K562 (cell line): ENCODE results near the gene TRIP6. TPM values are rescaled to one million over a fixed set of nuclear protein-coding genes. Genes with fewer than 3 reads are reported as not detected.

Experiments used
- CCAR2 ChIP-seq: fragments of 200-400 bp; formaldehyde crosslinking; IDR thresholded peaks from 2 replicates; pipeline ENCODE4 v1.6.1; 2017; ENCODE audit warnings: mild to moderate bottlenecking, low read depth, low read length
- FOXA3 ChIP-seq, 2 experiments: fragments of 450-650 bp in 1 of 2; sonication (generic) in 1 of 2; formaldehyde crosslinking; IDR thresholded peaks in 1 of 2; conservative IDR thresholded peaks in 1 of 2; 2 replicates each; pipeline versions ENCODE4 v1.4.0 to v1.8.0; 2020 to 2022; ENCODE audit warnings: mild to moderate bottlenecking in 2 of 2, missing genetic modification reagents in 1 of 2
- HDAC2 ChIP-seq: fragments of 450-650 bp; IDR thresholded peaks from 2 replicates; pipeline ENCODE4 v1.6.1; 2016; ENCODE audit warnings: mild to moderate bottlenecking
- HSF4 ChIP-seq: fragments of 250-450 bp; sonication (Bioruptor Pico); IDR thresholded peaks from 2 replicates; pipeline ENCODE4 v2.1.2; 2022; ENCODE audit warnings: mild to moderate bottlenecking, moderate library complexity, borderline replicate concordance
- KLF13 ChIP-seq: fragments of 450-650 bp; IDR thresholded peaks from 2 replicates; pipeline ENCODE4 v1.6.1; 2016; ENCODE audit warnings: missing genetic modification characterization, low read depth, mild to moderate bottlenecking, missing compliant biosample characterization, moderate library complexity, borderline replicate concordance
- KLF6 ChIP-seq: fragments of 250-450 bp; sonication (Bioruptor Pico); IDR thresholded peaks from 2 replicates; pipeline ENCODE4 v1.4.0; 2020; ENCODE audit warnings: mild to moderate bottlenecking, moderate library complexity, borderline replicate concordance
- MCM2 ChIP-seq: fragments of 450-650 bp; IDR thresholded peaks from 2 replicates; pipeline ENCODE4 v1.6.1; 2017; ENCODE audit warnings: low read depth, mild to moderate bottlenecking
- NBN ChIP-seq: fragments of 450-650 bp; IDR thresholded peaks from 2 replicates; pipeline ENCODE4 v1.6.1; 2016; ENCODE audit warnings: low read depth, mild to moderate bottlenecking
- NR2C2 ChIP-seq, 2 experiments: fragments of 200-800 bp in 1 of 2; sonication (Bioruptor generic) in 1 of 2; sonication (generic) in 1 of 2; formaldehyde crosslinking in 1 of 2; IDR thresholded peaks; 2 replicates each; pipeline versions ENCODE4 v1.6.1 to v1.8.0; 2016 to 2022; ENCODE audit warnings: mild to moderate bottlenecking in 1 of 2, missing compliant biosample characterization in 1 of 2, missing genetic modification characterization in 1 of 2, missing genetic modification reagents in 1 of 2
- NRF1 ChIP-seq, 2 experiments: fragments of 450-650 bp; IDR thresholded peaks in 1 of 2; conservative IDR thresholded peaks in 1 of 2; 2 replicates each; pipeline ENCODE4 v1.6.1; 2014; ENCODE audit warnings: mild to moderate bottlenecking in 2 of 2
- SRSF7 ChIP-seq: fragments of 200-400 bp; formaldehyde crosslinking; optimal IDR thresholded peaks from 2 replicates; pipeline ENCODE3; 2017; ENCODE audit warnings: mild to moderate bottlenecking, low read depth, low read length
- ZNF354B ChIP-seq: fragments of 250-450 bp; sonication (Bioruptor Pico); IDR thresholded peaks from 2 replicates; pipeline ENCODE4 v1.4.0; 2020
- polyA plus RNA-seq, 8 experiments: library from polyadenylated mRNA; depleted of rRNA in 4 of 8; stranded (reverse) in 5 of 8; unstranded in 3 of 8; fragments of >200 nt; fragmentation: Nextera tagmentation in 2 of 8; fragmentation: Illumina TruSeq in 1 of 8; extraction: Ambion mirVana in 2 of 8; extraction: Trizol in 1 of 8; gene quantifications; 2 replicates each; pipeline versions ENCODE4 v1.2.1 to v1.2.3, GENCODE V29; 2011 to 2014; ENCODE audit warnings: inconsistent platforms in 1 of 8, missing spikeins in 1 of 8
- total RNA-seq, 7 experiments: library from RNA; depleted of rRNA in 6 of 7; stranded (reverse); fragments of >200 nt in 6 of 7; fragmentation: Illumina TruSeq in 2 of 7; extraction: Trizol in 2 of 7; gene quantifications; 2 replicates each; pipeline versions ENCODE4 v1.2.1 to v1.2.3, GENCODE V29; 2011 to 2021; ENCODE audit warnings: low replicate concordance in 1 of 7
- TF ChIP-seq, protein P1 (sequence below): fragments of 450-650 bp; IDR thresholded peaks from 2 replicates; pipeline ENCODE4 v1.6.1; 2016; ENCODE audit warnings: mild to moderate bottlenecking, moderate library complexity
- TF ChIP-seq, protein P2 (sequence below): fragments of 450-650 bp; formaldehyde crosslinking; IDR thresholded peaks from 2 replicates; pipeline ENCODE4 v1.4.0; 2022; ENCODE audit warnings: missing genetic modification characterization

The TRIP6 gene
- total and polyA plus RNA-seq, 9 of the 15 experiments (the other 6 are each of a cell fraction or from before 2014, with no cell fraction given), result 5.9 to 141 (median 54.0) TPM

DNA sequence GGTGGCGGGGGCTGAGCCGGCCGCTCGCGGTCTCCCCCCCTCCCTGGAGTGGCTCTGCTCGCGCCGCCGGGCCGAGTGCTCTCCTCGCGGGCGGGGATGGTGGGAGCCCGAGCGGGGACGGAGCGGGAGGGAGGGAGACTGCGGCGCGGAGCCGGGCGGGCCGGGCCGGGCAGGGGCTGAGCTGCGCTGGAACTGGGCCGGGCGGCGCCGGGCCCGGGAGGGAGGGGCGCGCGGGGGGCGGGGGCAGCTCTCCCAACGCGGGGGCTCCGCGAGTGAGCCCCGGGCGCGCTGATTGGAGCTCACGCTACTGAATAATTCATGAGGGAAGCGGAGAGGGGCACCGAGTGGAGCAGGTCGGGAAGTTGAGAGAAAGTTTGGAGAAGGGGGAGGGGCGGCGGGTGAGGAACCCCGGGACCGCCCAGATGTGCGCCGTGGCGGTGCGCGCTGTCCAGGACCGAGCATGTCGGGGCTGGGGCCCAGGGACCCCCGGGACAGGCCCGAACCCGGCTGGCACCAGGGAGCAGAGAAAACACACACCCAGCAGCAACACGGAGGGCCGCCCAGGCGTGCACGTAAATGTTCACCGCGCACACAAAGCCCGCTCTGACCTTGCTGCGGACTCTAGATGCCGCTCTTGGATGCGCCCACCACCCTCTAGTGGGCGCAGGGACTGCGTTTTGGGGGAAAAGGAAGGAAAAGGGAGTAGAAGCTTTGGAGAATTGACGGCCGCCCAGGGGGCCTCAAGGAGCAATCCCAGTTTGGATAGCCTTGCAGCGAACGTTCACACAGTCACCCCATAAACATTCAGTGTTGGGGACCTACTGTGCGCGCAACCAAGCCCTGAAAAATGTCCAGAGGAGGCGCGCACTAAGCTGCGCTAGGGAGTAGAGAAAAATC, 39.6 kb upstream of the TRIP6 start, which contains the start of gene EPHB4 (continued):
- TF ChIP-seq, protein P1, sequence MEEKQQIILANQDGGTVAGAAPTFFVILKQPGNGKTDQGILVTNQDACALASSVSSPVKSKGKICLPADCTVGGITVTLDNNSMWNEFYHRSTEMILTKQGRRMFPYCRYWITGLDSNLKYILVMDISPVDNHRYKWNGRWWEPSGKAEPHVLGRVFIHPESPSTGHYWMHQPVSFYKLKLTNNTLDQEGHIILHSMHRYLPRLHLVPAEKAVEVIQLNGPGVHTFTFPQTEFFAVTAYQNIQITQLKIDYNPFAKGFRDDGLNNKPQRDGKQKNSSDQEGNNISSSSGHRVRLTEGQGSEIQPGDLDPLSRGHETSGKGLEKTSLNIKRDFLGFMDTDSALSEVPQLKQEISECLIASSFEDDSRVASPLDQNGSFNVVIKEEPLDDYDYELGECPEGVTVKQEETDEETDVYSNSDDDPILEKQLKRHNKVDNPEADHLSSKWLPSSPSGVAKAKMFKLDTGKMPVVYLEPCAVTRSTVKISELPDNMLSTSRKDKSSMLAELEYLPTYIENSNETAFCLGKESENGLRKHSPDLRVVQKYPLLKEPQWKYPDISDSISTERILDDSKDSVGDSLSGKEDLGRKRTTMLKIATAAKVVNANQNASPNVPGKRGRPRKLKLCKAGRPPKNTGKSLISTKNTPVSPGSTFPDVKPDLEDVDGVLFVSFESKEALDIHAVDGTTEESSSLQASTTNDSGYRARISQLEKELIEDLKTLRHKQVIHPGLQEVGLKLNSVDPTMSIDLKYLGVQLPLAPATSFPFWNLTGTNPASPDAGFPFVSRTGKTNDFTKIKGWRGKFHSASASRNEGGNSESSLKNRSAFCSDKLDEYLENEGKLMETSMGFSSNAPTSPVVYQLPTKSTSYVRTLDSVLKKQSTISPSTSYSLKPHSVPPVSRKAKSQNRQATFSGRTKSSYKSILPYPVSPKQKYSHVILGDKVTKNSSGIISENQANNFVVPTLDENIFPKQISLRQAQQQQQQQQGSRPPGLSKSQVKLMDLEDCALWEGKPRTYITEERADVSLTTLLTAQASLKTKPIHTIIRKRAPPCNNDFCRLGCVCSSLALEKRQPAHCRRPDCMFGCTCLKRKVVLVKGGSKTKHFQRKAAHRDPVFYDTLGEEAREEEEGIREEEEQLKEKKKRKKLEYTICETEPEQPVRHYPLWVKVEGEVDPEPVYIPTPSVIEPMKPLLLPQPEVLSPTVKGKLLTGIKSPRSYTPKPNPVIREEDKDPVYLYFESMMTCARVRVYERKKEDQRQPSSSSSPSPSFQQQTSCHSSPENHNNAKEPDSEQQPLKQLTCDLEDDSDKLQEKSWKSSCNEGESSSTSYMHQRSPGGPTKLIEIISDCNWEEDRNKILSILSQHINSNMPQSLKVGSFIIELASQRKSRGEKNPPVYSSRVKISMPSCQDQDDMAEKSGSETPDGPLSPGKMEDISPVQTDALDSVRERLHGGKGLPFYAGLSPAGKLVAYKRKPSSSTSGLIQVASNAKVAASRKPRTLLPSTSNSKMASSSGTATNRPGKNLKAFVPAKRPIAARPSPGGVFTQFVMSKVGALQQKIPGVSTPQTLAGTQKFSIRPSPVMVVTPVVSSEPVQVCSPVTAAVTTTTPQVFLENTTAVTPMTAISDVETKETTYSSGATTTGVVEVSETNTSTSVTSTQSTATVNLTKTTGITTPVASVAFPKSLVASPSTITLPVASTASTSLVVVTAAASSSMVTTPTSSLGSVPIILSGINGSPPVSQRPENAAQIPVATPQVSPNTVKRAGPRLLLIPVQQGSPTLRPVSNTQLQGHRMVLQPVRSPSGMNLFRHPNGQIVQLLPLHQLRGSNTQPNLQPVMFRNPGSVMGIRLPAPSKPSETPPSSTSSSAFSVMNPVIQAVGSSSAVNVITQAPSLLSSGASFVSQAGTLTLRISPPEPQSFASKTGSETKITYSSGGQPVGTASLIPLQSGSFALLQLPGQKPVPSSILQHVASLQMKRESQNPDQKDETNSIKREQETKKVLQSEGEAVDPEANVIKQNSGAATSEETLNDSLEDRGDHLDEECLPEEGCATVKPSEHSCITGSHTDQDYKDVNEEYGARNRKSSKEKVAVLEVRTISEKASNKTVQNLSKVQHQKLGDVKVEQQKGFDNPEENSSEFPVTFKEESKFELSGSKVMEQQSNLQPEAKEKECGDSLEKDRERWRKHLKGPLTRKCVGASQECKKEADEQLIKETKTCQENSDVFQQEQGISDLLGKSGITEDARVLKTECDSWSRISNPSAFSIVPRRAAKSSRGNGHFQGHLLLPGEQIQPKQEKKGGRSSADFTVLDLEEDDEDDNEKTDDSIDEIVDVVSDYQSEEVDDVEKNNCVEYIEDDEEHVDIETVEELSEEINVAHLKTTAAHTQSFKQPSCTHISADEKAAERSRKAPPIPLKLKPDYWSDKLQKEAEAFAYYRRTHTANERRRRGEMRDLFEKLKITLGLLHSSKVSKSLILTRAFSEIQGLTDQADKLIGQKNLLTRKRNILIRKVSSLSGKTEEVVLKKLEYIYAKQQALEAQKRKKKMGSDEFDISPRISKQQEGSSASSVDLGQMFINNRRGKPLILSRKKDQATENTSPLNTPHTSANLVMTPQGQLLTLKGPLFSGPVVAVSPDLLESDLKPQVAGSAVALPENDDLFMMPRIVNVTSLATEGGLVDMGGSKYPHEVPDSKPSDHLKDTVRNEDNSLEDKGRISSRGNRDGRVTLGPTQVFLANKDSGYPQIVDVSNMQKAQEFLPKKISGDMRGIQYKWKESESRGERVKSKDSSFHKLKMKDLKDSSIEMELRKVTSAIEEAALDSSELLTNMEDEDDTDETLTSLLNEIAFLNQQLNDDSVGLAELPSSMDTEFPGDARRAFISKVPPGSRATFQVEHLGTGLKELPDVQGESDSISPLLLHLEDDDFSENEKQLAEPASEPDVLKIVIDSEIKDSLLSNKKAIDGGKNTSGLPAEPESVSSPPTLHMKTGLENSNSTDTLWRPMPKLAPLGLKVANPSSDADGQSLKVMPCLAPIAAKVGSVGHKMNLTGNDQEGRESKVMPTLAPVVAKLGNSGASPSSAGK, result no peak
- peak; percentile 84; the same call in 1 of the 2 replicates for TF ChIP-seq KLF13 (tag)
- peak in 1 of 2 experiments; percentile 41; a peak in 1 of 4 replicates for TF ChIP-seq FOXA3 (CRISPR knock-in tag; conservative IDR thresholded peaks at IDR 0.05 in 1 of 2, IDR thresholded peaks at IDR 0.05 in 1 of 2)
- peak; percentile 88 for TF ChIP-seq HDAC2
- TF ChIP-seq MCM2, result no peak
- TF ChIP-seq, protein P2, sequence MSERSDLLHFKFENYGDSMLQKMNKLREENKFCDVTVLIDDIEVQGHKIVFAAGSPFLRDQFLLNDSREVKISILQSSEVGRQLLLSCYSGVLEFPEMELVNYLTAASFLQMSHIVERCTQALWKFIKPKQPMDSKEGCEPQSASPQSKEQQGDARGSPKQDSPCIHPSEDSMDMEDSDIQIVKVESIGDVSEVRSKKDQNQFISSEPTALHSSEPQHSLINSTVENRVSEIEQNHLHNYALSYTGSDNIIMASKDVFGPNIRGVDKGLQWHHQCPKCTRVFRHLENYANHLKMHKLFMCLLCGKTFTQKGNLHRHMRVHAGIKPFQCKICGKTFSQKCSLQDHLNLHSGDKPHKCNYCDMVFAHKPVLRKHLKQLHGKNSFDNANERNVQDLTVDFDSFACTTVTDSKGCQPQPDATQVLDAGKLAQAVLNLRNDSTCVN (CRISPR knock-in tag), result no peak
- no peak for TF ChIP-seq CCAR2
- TF ChIP-seq NRF1 (conservative IDR thresholded peaks at IDR 0.05 in 1 of 2, IDR thresholded peaks at IDR 0.05 in 1 of 2), result peak; percentile 89 to 91
- no peak for TF ChIP-seq HSF4
- TF ChIP-seq NR2C2 (CRISPR knock-in tag; IDR thresholded peaks at IDR 0.05), result peak; percentile 65
- TF ChIP-seq NR2C2 (tag; IDR thresholded peaks at IDR 0.05), result peak; percentile 48; the same call in 1 of the 2 replicates
- no peak for TF ChIP-seq KLF6 (CRISPR knock-in tag)
- TF ChIP-seq SRSF7, result no peak
- 0 out of 2 replicates have a peak, but pooled peaks have one; percentile 15 for TF ChIP-seq ZNF354B (CRISPR knock-in tag)
- peak; percentile 74; the same call in 1 of the 2 replicates for TF ChIP-seq NBN
